Eye (tissue), 1 donor: ENCODE measurements around the gene ATP6V1B1.
A peak's percentile ranks its signal among the peaks of the same experiment; 100 is the strongest.
"Not testable (repeated sequence)": the region's sequence is repeated elsewhere in the genome, so short reads cannot be mapped to it uniquely, and the experiment has no call there.

Experiments used
- DNase-seq: peaks from one replicate; pipeline ENCODE4 v3.0.0-alpha.2; 2015

ATP6V1B1 gene

DNA sequence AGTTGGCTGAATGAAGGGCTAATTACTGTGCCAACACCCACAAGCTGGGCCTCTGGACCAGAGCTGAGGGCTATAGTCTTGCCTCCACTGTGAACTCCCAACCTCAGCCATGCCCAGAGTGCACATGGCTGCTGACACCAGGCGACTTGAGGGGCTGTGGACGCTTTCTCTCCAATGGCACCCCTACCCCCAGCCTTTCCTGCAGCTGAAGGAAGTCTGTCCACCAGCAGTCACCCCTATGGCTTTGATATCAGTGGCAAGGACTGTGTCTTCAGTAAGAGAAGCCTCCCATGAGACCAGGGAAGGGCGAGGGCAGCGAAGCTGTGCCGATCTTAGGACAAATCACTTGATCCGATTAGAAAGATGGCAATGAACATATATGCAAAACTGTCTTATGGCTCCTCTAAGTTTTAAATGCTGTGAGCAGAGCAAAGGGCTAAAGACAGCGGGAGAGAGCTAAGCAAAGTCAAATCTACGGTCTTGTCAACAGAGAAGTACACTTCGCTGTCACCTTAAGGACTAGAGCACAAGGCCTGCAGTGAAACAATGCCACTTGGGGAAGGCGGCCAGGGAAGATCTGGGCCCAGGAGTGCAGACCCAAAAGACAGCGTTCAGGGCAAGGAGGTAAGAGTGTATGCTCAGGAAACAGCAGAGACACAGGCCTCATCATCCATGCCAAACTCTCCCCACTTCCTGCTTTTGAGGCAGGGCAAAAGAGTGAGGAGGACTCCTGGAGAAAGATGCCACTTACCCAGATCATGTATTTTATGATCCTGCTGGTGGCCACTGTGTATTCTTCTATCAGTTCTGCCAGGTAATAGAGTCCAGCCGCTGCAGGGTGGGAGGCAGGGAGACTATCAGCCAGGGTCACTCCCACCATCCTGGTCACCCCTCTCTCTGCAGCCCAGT, 57.5 kb downstream of the ATP6V1B1 start:
- no peak for DNase-seq

- no peak for DNase-seq
Measured at GRCh38 chr2:70994009-70994698, 58.5 kb downstream of the ATP6V1B1 start.

DNA sequence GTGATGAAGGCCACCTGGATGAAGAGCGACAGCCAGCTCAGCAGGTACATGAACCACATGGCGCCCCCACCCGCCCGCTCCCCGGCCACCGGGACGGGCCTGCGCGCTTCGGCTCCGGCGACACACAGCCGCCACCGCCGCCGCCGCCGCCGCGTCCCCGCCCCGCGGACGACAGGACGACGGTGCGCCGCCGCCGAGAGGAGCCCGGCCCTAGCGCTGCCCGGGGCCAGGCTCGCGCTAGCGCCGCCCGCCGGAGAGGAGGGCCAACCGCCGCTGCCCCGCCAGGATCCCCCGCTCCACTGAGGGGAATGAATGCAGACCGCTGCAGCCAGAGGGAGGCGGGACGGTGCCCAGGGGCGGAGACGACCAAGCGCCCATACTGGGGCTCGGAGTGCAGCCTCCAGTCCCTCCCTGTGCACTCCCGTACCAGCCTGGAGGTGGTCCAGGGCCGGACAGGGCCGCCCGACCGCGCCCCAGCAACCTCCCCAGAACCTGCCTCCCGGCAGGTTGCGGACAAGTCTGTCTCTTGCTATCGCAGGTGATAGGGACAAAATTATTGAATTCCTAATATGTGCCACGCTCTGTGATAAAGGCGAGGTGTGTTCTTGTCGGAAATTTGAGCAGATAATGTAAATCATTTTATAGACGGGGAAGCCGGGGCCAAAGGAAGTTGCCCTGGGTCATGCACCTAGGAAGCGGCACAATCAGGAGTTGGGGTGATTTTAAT, 59.2 kb downstream of the ATP6V1B1 start, which contains the start of gene TEX261:
Gene TEX261, minus strand, starts transcription at position 175 of the 727 bp plus-strand sequence. Its CDS starts 116 bp downstream, at position 59.
- DNase-seq = peak; percentile 95

GRCh38 chr2:70995426-70995729, 59.7 kb downstream of the ATP6V1B1 start:
- peak; percentile 77 for DNase-seq

DNA sequence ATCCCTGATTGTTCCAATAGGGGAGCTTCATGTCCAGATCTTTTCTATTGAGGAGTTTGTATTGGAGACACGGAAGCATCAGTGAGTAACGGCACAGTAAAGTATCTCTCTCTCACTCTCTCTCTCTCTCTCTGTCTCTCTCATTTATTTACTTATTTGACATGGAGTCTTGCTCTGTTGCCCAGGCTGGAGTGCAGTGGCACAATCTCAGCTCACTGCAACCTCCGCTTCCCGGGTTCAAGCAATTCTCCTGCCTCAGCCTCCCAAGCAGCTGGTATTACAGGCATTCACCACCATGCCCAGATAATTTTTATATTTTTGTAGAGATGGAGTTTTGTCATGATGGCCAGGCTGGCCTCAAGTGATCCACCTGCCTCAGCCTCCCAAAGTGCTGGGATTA, 63.2 kb downstream of the ATP6V1B1 start:
- not testable (repeated sequence) for DNase-seq

GRCh38 chr2:70999362-70999761, 63.7 kb downstream of the ATP6V1B1 start:
- DNase-seq = no peak

DNA sequence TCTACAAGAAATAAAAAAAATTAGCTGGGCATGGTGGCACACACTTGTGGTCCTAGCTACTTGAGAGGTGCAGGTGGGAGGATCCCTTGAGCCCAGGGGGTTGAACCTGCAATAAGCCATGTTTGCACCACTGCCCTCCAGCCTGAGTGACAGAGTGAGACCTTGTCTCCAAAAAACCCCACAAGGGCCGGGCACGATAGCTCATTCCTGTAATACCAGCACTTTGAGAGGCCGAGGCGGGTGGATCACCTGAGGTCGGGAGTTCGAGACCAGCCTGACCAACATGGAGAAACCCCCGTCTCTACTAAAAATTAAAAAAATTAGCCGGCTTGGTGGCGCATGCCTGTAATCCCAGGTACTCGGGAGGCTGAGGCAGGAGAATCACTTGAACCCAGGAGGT, 64.2 kb downstream of the ATP6V1B1 start:
- DNase-seq = not testable (repeated sequence)

DNA sequence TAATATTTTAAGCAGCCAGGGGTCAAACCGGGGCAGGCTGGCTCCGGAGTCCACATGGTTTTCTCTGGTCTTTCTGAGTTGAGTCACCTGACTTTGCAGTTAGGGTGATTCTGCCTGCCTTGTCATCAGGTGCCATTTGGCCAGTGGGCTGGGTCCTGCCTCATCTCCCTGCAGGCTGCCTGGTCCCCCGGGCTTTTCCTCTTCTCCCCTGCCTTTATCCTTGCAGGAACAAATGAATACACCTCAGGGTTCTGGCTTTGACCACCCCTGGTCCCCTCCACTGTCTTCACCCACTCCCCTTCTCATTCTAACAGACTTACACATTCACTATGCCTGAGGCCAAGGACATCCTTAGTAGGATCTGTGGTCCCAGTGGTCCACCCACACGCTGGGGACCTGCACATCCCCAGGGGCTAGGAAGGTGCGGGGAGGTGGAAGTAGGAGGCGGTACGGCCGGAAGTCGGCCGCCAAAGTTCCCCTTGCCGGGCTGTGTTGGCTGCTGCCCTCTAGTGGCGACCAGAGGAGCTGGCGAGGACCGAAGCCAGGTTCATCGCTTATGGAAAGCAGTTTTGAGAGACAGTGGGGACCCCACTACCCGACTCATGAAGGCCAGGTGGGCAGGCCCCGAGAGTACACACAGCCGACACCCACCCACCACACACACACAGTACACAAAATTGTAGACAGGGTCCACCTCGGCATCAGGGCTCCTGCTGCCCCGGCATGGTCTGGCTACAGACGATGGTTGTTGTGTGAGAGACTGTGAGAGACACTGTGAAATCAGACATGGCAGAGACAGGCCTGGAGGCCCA, 65.3 kb downstream of the ATP6V1B1 start:
- peak; percentile 81 for DNase-seq

GRCh38 chr2:71001592-71001927, 65.9 kb downstream of the ATP6V1B1 start:
- DNase-seq = no peak

DNA sequence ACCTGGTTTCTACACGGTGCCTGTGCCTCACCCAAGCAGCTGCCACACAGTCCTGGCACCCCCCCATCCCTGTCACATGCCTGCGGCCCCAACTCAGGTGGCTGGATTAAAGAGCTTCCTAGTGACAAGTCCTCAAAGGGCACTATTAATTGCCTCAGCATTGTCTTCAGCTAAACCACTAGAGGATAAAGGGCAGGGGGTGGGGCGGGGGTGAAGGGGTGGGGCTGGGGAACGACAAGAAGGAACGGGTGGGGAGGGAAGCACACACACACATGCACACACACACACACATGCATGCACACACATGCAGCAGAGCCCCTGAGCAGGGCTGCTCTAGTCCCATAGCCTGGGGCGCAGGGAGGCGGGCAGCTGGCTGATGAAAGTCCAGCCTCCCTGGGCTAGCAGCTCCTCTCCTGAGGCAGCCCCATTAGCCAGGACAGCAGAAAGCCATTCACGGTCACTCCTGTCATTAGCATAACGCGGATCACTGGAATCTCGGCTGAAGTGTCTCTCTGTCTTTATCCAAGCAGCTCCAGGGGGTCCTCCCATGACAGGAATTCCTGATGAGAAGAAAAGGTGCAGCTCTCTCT, 66.4 kb downstream of the ATP6V1B1 start:
- DNase-seq = peak; percentile 92

- no peak for DNase-seq
Measured at GRCh38 chr2:71003396-71003795, 67.7 kb downstream of the ATP6V1B1 start.

GRCh38 chr2:71003966-71004755, 68.5 kb downstream of the ATP6V1B1 start:
- no peak for DNase-seq

- no peak for DNase-seq
Measured at GRCh38 chr2:71004857-71005256, 69.2 kb downstream of the ATP6V1B1 start.

DNA sequence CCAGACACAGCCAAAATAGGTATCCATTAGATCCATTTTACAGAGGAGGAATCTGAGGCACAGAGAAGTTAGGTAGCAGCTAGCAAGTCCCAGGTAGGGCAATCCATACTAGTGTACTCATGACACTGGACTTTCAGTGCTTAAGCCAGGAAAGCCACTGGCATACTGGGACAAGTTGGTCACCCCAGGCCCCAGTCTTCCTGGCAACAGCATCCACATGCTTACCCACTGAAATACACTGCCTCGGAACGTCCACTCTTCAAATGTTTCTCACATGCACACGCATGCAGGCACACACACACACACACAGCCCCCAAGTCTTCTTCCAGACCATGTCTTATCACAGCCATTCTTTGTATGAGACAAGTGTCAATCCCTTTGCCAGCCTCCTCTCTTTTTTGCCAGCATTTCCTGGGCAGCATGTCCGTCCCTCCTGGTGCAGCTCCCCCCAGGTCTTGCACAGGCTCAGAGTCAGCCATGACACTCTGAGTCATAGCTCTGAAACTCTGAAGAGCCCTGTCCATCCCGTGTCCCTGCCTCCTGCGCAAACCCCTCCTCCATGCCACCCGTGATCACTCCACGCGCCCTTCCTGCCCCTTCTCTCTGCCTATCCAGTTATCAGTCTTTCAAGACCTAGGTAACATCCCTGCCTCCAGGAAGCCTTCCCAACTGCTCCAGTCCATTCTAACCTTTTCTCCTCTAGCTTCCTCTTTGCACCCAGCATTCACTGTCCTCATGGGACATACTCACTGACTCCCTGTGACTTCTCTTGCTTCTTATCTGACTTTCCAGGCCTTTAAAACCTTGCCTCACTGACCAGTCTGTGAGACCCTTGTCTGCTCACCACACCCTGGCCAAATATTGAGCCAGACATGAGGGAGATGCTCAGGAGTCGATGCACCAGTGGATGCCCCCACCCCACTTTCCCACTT, 69.8 kb downstream of the ATP6V1B1 start:
- no peak for DNase-seq

DNA sequence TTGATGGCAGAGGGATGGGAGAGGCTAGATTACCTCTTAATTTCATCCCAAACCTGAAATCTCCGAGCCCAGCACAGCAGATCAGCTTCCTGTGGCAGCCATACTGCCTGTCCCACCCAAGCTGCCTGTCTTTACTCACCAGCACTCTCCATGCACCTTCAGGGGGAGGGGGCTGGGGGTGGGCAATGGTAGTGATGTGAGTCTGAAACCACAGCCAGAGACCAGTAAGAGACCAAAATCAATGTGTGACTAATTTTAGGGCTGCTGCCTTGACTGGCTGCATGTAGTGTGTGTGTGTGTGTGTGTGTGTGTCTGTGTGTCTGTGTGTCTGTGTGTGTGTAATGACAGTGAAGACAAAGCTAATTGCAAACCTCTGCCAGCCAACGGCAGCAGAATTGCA, 70.6 kb downstream of the ATP6V1B1 start:
- peak; percentile 56 for DNase-seq

GRCh38 chr2:71006955-71007799, 71.5 kb downstream of the ATP6V1B1 start:
- DNase-seq = peak; percentile 58

DNA sequence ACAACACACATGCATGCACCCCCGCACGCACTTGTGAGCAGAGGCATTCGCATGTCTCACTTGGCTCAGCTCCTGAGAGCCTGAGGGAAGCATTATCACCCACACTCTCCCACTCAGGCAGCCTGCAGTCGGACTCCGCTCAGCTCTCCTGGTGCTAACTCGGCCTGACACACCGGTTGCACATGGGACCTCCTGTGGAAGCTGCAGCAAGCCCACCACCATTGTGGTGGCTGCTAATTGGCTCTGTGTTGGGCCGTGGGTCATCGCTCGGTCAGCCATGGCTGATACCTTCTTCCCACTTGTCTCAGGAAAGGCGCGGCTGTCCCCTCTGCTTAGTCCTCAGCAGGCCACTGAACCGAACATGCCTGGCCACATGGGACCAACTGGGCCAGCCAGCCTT, 72.6 kb downstream of the ATP6V1B1 start:
- peak; percentile 98 for DNase-seq

- not testable (repeated sequence) for DNase-seq
Measured at GRCh38 chr2:71011786-71012185, 76.1 kb downstream of the ATP6V1B1 start.
